ENCODE data around the gene SAMD4B.

GRCh38 chr19:39416152-39417120 is 74.2 kb downstream of the SAMD4B start:
- TF ChIP-seq CTCF (IDR thresholded peaks at IDR 0.05) (no peak), POLR2A (IDR thresholded peaks at IDR 0.05) (no peak)

Data from thyroid gland (tissue), 4 donors.